ENCODE data around the gene TSEN34.

GRCh38 chr19:54189735-54190502 is 1.2 kb upstream of the TSEN34 start:
- TF ChIP-seq REST (IDR thresholded peaks at IDR 0.05; ENCODE audit: unreplicated experiment) (no peak), EZH2 (IDR thresholded peaks at IDR 0.05; ENCODE audit: low read depth, unreplicated experiment) (no peak), CTCF (conservative IDR thresholded peaks at IDR 0.05; ENCODE audit: low read depth in 2 of 2) (no peak), EZH2phosphoT487 (IDR thresholded peaks at IDR 0.05; ENCODE audit: unreplicated experiment) (no peak), JUNB (IDR thresholded peaks at IDR 0.05; ENCODE audit: unreplicated experiment) (no peak), ZNF331 (CRISPR knock-in tag; IDR thresholded peaks at IDR 0.05; ENCODE audit: low read depth) (no peak), ETS1 (IDR thresholded peaks at IDR 0.05) (peak; percentile 52), POLR2AphosphoS5 (IDR thresholded peaks at IDR 0.05; ENCODE audit: low read depth) (peak; percentile 65), ZNF114 (CRISPR knock-in tag; IDR thresholded peaks at IDR 0.05) (no peak)

All from GM23338 (cell line).